IPS-15b (cell line): Measurements from ENCODE around the gene SPATA31D1.
"Not testable (repeated sequence)": the region's sequence is repeated elsewhere in the genome, so short reads cannot be mapped to it uniquely, and the experiment has no call there.

Experiments
- H3K27me3 ChIP-seq: one replicate; pipeline ENCODE4 v1.6.1; 2013; ENCODE audit warnings: low read length; ENCODE audit not compliant: control insufficient read depth, insufficient read depth
- H3K36me3 ChIP-seq: one replicate; pipeline ENCODE4 v1.6.1; 2013; ENCODE audit warnings: low read length; ENCODE audit not compliant: control insufficient read depth, insufficient read depth
- H3K4me1 ChIP-seq: one replicate; pipeline ENCODE4 v1.6.1; 2013; ENCODE audit warnings: mild to moderate bottlenecking, low read length; ENCODE audit not compliant: control insufficient read depth, insufficient read depth
- H3K4me3 ChIP-seq: one replicate; pipeline ENCODE4 v1.5.1; 2013; ENCODE audit warnings: low read depth, low read length
- H3K9ac ChIP-seq: one replicate; pipeline ENCODE4 v1.6.1; 2013; ENCODE audit warnings: low read depth, mild to moderate bottlenecking, low read length
- H3K9me3 ChIP-seq: one replicate; pipeline ENCODE4 v1.6.1; 2013; ENCODE audit warnings: mild to moderate bottlenecking, low read length; ENCODE audit not compliant: control insufficient read depth, insufficient read depth

SPATA31D1 gene

GRCh38 chr9:81988472-81988871, at the start of gene SPATA31D1:
Gene SPATA31D1, plus strand, starts transcription at chr9:81988772. Its CDS starts 47 bp downstream, at chr9:81988819.
- H3K9me3 ChIP-seq, H3K36me3 ChIP-seq: not testable (repeated sequence)

GRCh38 chr9:81943393-81943792, 45.2 kb upstream of the SPATA31D1 start, which contains the start of gene SPATA31D3:
Gene SPATA31D3, plus strand, starts transcription at chr9:81943500. Its CDS starts 86 bp downstream, at chr9:81943586.
- not testable (repeated sequence) for H3K27me3 ChIP-seq, H3K4me1 ChIP-seq, H3K36me3 ChIP-seq, H3K4me3 ChIP-seq, H3K9me3 ChIP-seq, H3K9ac ChIP-seq

More at GRCh38 chr9:81988472-81988871, at the start of gene SPATA31D1:
- not testable (repeated sequence) for H3K9ac ChIP-seq, H3K4me1 ChIP-seq, H3K27me3 ChIP-seq, H3K4me3 ChIP-seq

- H3K4me1 ChIP-seq, H3K27me3 ChIP-seq, H3K36me3 ChIP-seq, H3K4me3 ChIP-seq, H3K9ac ChIP-seq, H3K9me3 ChIP-seq: not testable (repeated sequence)
Observed at GRCh38 chr9:81948650-81949049, 39.9 kb upstream of the SPATA31D1 start.

DNA sequence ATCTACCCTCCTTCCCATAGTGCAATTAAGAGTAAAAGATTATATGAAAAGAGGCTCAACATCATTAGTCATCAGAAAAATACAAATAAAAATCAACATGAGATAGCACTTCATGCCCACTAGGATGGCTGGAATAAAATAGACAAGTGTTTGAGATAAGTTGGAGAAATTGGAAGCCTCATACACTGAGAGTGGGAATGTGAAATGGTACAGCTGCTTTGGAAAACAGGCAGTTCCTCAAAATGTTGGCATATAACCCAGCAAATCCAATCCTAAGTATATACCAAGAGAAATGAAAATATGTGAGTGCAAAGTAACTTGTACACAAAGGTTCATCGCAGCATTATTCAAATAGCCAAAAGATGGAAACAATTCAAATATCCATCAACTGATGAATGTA, 35.5 kb upstream of the SPATA31D1 start:
- no peaks in the 10 kb centered on the region for H3K27me3 ChIP-seq
- H3K4me3 ChIP-seq: no peak overlapping the region
- no peaks in the 10 kb centered on the region for H3K36me3 ChIP-seq

DNA sequence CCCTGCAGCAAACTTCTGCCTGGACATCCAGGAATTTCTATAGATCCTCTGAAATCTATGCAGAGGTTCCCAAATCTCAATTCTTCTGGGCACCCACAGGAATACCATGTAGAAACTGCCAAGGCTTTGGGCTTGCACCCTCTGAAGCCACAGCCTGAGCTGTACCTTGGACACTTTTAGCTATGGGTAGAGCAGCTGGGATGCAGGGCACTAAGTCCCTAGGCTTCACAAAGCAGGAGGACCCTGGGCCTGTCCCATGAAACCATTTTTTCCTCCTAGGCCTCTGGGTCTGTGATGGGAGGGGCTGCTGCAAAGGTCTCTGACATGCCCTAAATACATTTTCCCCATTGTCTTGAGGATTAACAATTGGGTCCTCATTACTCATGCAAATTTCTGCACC, 32.9 kb upstream of the SPATA31D1 start:
- H3K4me3 ChIP-seq: no peak overlapping the region
- H3K9me3 ChIP-seq: peaks cover 7% of the 10 kb centered on the region
- H3K36me3 ChIP-seq: no peaks in the 10 kb centered on the region
- H3K27me3 ChIP-seq: no peaks in the 10 kb centered on the region
- H3K9ac ChIP-seq: no peak overlapping the region
- no peaks in the 10 kb centered on the region for H3K4me1 ChIP-seq

More for the DNA sequence above, 35.5 kb upstream of the SPATA31D1 start:
- no peaks in the 10 kb centered on the region for H3K4me1 ChIP-seq
- peaks cover 7% of the 10 kb centered on the region for H3K9me3 ChIP-seq
- no peak overlapping the region for H3K9ac ChIP-seq

DNA sequence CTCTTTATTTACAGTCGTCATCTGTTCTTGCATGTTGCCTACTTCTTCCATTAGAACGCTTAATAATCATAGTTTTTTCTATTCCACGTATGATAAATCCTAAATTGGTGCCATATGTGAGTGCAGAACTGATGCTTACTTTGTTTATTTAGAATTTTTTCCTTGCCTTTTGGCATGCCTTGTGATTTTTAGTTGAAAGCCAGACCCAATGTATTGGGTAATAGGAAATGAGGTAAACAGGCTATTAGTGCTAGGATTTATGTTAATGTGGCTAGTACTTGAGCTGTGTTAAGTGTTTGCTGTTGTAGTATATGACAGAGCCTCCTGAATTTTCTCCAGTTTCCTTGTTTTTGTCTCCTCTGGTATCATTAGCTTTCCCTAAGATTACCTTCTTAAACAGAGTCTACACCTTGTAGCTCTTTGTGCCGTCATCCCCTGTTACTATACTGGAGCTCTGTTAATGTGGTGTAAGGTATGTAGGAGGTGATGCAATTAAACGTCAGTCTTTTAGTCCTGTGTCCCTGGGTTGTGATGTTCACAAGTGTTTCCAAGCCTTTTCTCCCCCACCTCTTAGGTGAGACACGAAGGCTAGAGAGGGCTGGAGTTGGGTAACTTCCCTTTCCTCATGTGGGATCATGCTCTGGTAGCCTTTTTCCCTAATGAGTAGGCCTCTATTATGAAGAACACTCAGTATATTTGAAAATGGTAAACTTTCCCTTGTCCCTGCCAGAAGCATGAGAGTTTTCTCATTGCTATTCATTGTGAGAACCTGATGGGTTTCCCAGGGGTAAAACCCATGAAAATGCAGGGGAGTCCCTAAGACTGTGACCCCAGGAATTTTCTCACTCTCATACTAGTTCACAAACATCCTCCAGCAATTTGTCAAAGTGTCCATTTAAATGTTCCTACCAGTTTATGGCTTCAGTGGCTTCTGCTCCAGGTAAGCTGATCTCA, 24.1 kb upstream of the SPATA31D1 start:
- Histone ChIP-seq H3K27me3 (no peaks in the 10 kb centered on the region), H3K36me3 (no peaks in the 10 kb centered on the region), H3K4me1 (no peaks in the 10 kb centered on the region), H3K4me3 (no peak overlapping the region), H3K9ac (no peak overlapping the region), H3K9me3 (no peaks in the 10 kb centered on the region)

DNA sequence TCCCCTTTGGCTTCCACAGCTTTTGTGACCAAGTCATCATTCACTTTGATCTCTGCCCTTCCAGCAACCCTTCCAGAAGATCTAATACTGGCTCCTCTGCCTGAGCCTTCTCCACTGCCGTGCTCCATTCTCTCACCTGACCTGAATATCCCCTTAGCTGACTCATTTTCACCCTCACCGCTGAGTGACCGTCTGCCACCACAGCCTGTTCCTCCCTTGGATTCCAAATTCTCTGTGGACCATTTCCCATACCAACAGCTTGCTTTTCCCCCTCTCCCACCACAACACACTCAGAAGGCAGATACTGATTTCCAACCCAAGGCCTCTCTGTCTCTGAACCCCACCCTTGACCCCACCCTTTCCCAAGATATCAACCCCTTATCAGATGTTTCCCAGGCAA, 20.5 kb upstream of the SPATA31D1 start:
- Histone ChIP-seq H3K27me3 (no peaks in the 10 kb centered on the region), H3K9me3 (no peaks in the 10 kb centered on the region), H3K4me3 (no peak overlapping the region), H3K36me3 (no peaks in the 10 kb centered on the region), H3K9ac (no peak overlapping the region), H3K4me1 (no peaks in the 10 kb centered on the region)

GRCh38 chr9:81969971-81970370, 18.6 kb upstream of the SPATA31D1 start:
- H3K9me3 ChIP-seq: no peaks in the 10 kb centered on the region
- H3K4me3 ChIP-seq: no peak overlapping the region
- H3K27me3 ChIP-seq: no peaks in the 10 kb centered on the region
- H3K36me3 ChIP-seq: no peaks in the 10 kb centered on the region
- no peaks in the 10 kb centered on the region for H3K4me1 ChIP-seq
- no peak overlapping the region for H3K9ac ChIP-seq

DNA sequence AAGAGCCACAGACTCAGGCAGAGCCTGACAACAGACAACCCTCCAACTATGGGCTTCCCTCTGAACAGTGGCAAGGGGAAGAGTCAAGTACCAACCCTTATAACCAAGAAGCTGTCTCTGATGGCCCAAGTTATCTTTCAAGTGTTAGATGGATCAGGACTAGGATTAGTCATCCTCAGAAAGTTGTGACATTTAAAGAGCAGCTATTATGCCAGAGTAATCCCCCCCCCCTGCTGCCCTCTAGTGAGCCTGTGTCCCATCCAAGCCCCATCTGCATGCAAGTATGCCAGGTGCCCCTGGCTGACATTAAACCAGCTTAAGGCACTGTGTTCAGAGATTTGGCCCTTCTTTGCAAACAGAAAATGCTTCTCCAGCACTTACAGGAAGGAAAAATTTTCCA, 16.8 kb upstream of the SPATA31D1 start:
- Histone ChIP-seq H3K27me3 (no peaks in the 10 kb centered on the region), H3K4me1 (no peaks in the 10 kb centered on the region), H3K36me3 (no peaks in the 10 kb centered on the region), H3K4me3 (no peak overlapping the region), H3K9me3 (no peaks in the 10 kb centered on the region), H3K9ac (no peak overlapping the region)

DNA sequence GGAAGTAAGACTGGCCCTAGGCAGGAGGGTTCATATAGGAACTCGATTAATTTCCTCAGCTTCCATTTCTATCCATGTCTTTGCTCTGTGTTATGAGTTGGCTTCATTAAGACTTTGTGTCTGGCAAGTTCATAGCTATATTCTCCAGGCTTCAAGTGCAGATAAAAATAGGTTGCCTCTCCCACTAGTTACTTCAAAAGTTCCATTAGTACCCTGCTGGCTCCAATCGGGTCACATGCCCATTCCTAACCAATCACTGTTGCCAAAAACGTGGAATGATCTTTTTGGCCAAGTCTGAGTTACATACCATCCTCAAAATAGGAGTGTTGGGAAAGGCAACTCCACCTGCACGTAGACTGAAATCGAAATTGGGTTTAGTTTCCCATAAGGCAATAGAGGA, 13.8 kb upstream of the SPATA31D1 start:
- H3K27me3 ChIP-seq: no peaks in the 10 kb centered on the region
- H3K9ac ChIP-seq: no peak overlapping the region
- H3K4me3 ChIP-seq: no peak overlapping the region
- H3K4me1 ChIP-seq: no peaks in the 10 kb centered on the region
- no peaks in the 10 kb centered on the region for H3K9me3 ChIP-seq
- no peaks in the 10 kb centered on the region for H3K36me3 ChIP-seq

DNA sequence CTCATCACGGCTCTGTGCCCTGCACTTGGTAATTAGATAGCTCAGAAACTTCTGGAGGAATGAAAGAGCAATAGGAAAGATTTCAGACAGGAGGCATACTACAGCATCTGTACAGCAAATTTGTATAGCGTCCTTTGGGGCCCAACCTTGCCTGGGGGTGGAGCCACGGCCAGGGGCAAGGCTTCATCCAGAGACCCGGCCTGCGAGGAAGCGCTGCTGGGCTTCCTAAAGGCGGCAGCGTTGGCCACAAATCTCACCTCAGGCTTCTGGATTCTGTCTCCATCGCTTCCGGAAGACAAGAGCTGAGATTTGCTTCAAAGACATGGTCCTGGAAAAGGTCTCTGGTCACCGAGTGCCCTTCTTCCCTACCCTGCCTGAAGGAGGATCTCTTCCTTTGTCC, 12.2 kb upstream of the SPATA31D1 start:
- no peaks in the 10 kb centered on the region for H3K4me1 ChIP-seq
- no peak overlapping the region for H3K9ac ChIP-seq
- H3K9me3 ChIP-seq: no peaks in the 10 kb centered on the region
- H3K4me3 ChIP-seq: no peak overlapping the region
- no peaks in the 10 kb centered on the region for H3K27me3 ChIP-seq
- H3K36me3 ChIP-seq: no peaks in the 10 kb centered on the region

GRCh38 chr9:81979196-81979595, 9.4 kb upstream of the SPATA31D1 start:
- Histone ChIP-seq H3K9ac (no peak overlapping the region), H3K27me3 (no peaks in the 10 kb centered on the region), H3K4me3 (no peak overlapping the region), H3K4me1 (no peaks in the 10 kb centered on the region), H3K36me3 (no peaks in the 10 kb centered on the region), H3K9me3 (no peaks in the 10 kb centered on the region)
